ENCODE data around the gene BIRC6. TPM values are rescaled to one million over a fixed set of nuclear protein-coding genes. Genes with fewer than 3 reads are reported as not detected.

Gene BIRC6
- total RNA-seq, 2 experiments from 2014 or later: 81.2 to 125 TPM

GRCh38 chr2:32384529-32384928 is 27.7 kb downstream of the BIRC6 start:
- ChIA-PET CTCF (ENCODE audit: unreplicated experiment) (interaction anchor here (0.6 to 1.0 kb wide), 3 partner anchors 24 to 1336 kb away, joined by 3 read pairs; no protein-coding TSS in a partner anchor), POLR2A (interaction anchor here (0.5 to 0.7 kb wide), 2 partner anchors 280 to 597 kb away, joined by 3 read pairs; no protein-coding TSS in a partner anchor)
- no peak overlapping the region for H2AFZ ChIP-seq (ENCODE audit: low read length)
- no peaks in the 10 kb centered on the region for H3K4me1 ChIP-seq (ENCODE audit: insufficient read depth, low read length, poor library complexity, severe bottlenecking)
- DNase-seq (ENCODE audit: low spot score): no peak
- H3K79me2 ChIP-seq (ENCODE audit: insufficient read depth, low read depth, low read length): peaks cover 54% of the 10 kb centered on the region
- TF ChIP-seq EZH2phosphoT487 (IDR thresholded peaks at IDR 0.05; ENCODE audit: borderline replicate concordance, low read depth, low read length) (no peak), CTCF (conservative IDR thresholded peaks at IDR 0.05; ENCODE audit: low read length) (no peak)
- H4K20me1 ChIP-seq (ENCODE audit: insufficient read depth, low read length): peaks cover 13% of the 10 kb centered on the region; the same call in 1 of the 2 replicates
- H3K9me3 ChIP-seq (ENCODE audit: low read length): no peaks in the 10 kb centered on the region
- H3K4me3 ChIP-seq (ENCODE audit: low read depth, low read length, poor library complexity, severe bottlenecking): no peak overlapping the region
- BruUV-seq (replicated peaks): no TSS peak
- intact Hi-C loops (cut with micrococcal nuclease; ENCODE audit: unreplicated experiment): no loop called here
- no peaks in the 10 kb centered on the region for H3K9me2 ChIP-seq (ENCODE audit: insufficient read depth, low read length)
- H3K27ac ChIP-seq (ENCODE audit: low read depth, low read length, poor library complexity, severe bottlenecking): no peak overlapping the region
- H3K4me2 ChIP-seq (ENCODE audit: low read length): no peak overlapping the region
- peaks cover 96% of the 10 kb centered on the region for H3K36me3 ChIP-seq (ENCODE audit: insufficient read depth, low read length)

GRCh38 chr2:32386739-32387138 is 29.9 kb downstream of the BIRC6 start:
- no TSS peak for BruUV-seq (replicated peaks)
- POLR2A ChIA-PET: interaction anchor here (0.7 kb wide), 2 partner anchors 8 to 166 kb away, joined by 3 read pairs; no protein-coding TSS in a partner anchor
- CTCF ChIA-PET (ENCODE audit: unreplicated experiment): no interaction called here
- Histone ChIP-seq H4K20me1 (ENCODE audit: insufficient read depth, low read length) (peaks cover 8% of the 10 kb centered on the region; the same call in 1 of the 2 replicates), H3K4me1 (ENCODE audit: insufficient read depth, low read length, poor library complexity, severe bottlenecking) (no peaks in the 10 kb centered on the region), H2AFZ (ENCODE audit: low read length) (no peak overlapping the region), H3K9me2 (ENCODE audit: insufficient read depth, low read length) (no peaks in the 10 kb centered on the region), H3K9me3 (ENCODE audit: low read length) (no peaks in the 10 kb centered on the region), H3K27ac (ENCODE audit: low read depth, low read length, poor library complexity, severe bottlenecking) (no peak overlapping the region), H3K4me3 (ENCODE audit: low read depth, low read length, poor library complexity, severe bottlenecking) (no peak overlapping the region), H3K36me3 (ENCODE audit: insufficient read depth, low read length) (peaks cover 96% of the 10 kb centered on the region), H3K4me2 (ENCODE audit: low read length) (no peak overlapping the region), H3K79me2 (ENCODE audit: insufficient read depth, low read depth, low read length) (peaks cover 39% of the 10 kb centered on the region)
- no peak for DNase-seq (ENCODE audit: low spot score)
- TF ChIP-seq EZH2phosphoT487 (IDR thresholded peaks at IDR 0.05; ENCODE audit: borderline replicate concordance, low read depth, low read length): no peak
- no peak for TF ChIP-seq CTCF (conservative IDR thresholded peaks at IDR 0.05; ENCODE audit: low read length)
- intact Hi-C loops (cut with micrococcal nuclease; ENCODE audit: unreplicated experiment): no loop called here

- Histone ChIP-seq H3K9me3 (ENCODE audit: low read length) (no peaks in the 10 kb centered on the region), H4K20me1 (ENCODE audit: insufficient read depth, low read length) (no peaks in the 10 kb centered on the region), H2AFZ (ENCODE audit: low read length) (no peak overlapping the region), H3K79me2 (ENCODE audit: insufficient read depth, low read depth, low read length) (peaks cover 7% of the 10 kb centered on the region; the same call in 1 of the 2 replicates), H3K4me3 (ENCODE audit: low read depth, low read length, poor library complexity, severe bottlenecking) (no peak overlapping the region), H3K4me2 (ENCODE audit: low read length) (no peak overlapping the region), H3K4me1 (ENCODE audit: insufficient read depth, low read length, poor library complexity, severe bottlenecking) (no peaks in the 10 kb centered on the region), H3K36me3 (ENCODE audit: insufficient read depth, low read length) (peaks cover 80% of the 10 kb centered on the region), H3K27ac (ENCODE audit: low read depth, low read length, poor library complexity, severe bottlenecking) (no peak overlapping the region), H3K9me2 (ENCODE audit: insufficient read depth, low read length) (no peaks in the 10 kb centered on the region)
- CTCF ChIA-PET (ENCODE audit: unreplicated experiment): no interaction called here
- no TSS peak for BruUV-seq (replicated peaks)
- POLR2A ChIA-PET: no interaction called here
- TF ChIP-seq CTCF (conservative IDR thresholded peaks at IDR 0.05; ENCODE audit: low read length) (no peak), EZH2phosphoT487 (IDR thresholded peaks at IDR 0.05; ENCODE audit: borderline replicate concordance, low read depth, low read length) (no peak)
- no peak for DNase-seq (ENCODE audit: low spot score)
- intact Hi-C loops (cut with micrococcal nuclease; ENCODE audit: unreplicated experiment): no loop called here
Observed at GRCh38 chr2:32399221-32399620, 42.4 kb downstream of the BIRC6 start.
